Measurements from ENCODE around the gene APP.
A peak's percentile ranks its signal among the peaks of the same experiment; 100 is the strongest.

The APP gene

GRCh38 chr21:25965951-25966707 lies 204.4 kb downstream of the APP start:
- no peak for TF ChIP-seq NFIC (IDR thresholded peaks at IDR 0.05)
- no peak for TF ChIP-seq YY1 (IDR thresholded peaks at IDR 0.05; ENCODE audit: low read depth)
- no peak for TF ChIP-seq TEAD4 (IDR thresholded peaks at IDR 0.05)
- TF ChIP-seq, protein P1, sequence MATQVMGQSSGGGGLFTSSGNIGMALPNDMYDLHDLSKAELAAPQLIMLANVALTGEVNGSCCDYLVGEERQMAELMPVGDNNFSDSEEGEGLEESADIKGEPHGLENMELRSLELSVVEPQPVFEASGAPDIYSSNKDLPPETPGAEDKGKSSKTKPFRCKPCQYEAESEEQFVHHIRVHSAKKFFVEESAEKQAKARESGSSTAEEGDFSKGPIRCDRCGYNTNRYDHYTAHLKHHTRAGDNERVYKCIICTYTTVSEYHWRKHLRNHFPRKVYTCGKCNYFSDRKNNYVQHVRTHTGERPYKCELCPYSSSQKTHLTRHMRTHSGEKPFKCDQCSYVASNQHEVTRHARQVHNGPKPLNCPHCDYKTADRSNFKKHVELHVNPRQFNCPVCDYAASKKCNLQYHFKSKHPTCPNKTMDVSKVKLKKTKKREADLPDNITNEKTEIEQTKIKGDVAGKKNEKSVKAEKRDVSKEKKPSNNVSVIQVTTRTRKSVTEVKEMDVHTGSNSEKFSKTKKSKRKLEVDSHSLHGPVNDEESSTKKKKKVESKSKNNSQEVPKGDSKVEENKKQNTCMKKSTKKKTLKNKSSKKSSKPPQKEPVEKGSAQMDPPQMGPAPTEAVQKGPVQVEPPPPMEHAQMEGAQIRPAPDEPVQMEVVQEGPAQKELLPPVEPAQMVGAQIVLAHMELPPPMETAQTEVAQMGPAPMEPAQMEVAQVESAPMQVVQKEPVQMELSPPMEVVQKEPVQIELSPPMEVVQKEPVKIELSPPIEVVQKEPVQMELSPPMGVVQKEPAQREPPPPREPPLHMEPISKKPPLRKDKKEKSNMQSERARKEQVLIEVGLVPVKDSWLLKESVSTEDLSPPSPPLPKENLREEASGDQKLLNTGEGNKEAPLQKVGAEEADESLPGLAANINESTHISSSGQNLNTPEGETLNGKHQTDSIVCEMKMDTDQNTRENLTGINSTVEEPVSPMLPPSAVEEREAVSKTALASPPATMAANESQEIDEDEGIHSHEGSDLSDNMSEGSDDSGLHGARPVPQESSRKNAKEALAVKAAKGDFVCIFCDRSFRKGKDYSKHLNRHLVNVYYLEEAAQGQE (IDR thresholded peaks at IDR 0.05; ENCODE audit: low read depth): no peak
- TF ChIP-seq USF1 (IDR thresholded peaks at IDR 0.05): no peak
- no peak for TF ChIP-seq TAF1 (IDR thresholded peaks at IDR 0.05; ENCODE audit: low read depth)
- no peak for TF ChIP-seq CEBPB (IDR thresholded peaks at IDR 0.05)
- TF ChIP-seq RAD21 (IDR thresholded peaks at IDR 0.05; ENCODE audit: low read depth): no peak
- TF ChIP-seq ZBTB7A (IDR thresholded peaks at IDR 0.05; ENCODE audit: low read depth): no peak
- no peak for TF ChIP-seq EGR1 (IDR thresholded peaks at IDR 0.05)
- TF ChIP-seq, protein P2, sequence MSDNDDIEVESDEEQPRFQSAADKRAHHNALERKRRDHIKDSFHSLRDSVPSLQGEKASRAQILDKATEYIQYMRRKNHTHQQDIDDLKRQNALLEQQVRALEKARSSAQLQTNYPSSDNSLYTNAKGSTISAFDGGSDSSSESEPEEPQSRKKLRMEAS (IDR thresholded peaks at IDR 0.05): no peak
- TF ChIP-seq FOXM1 (IDR thresholded peaks at IDR 0.05; ENCODE audit: borderline replicate concordance, low read depth): no peak
- no peak for TF ChIP-seq EP300 (IDR thresholded peaks at IDR 0.05; ENCODE audit: borderline replicate concordance)
- TF ChIP-seq CREB1 (IDR thresholded peaks at IDR 0.05; ENCODE audit: low read depth): no peak

DNA sequence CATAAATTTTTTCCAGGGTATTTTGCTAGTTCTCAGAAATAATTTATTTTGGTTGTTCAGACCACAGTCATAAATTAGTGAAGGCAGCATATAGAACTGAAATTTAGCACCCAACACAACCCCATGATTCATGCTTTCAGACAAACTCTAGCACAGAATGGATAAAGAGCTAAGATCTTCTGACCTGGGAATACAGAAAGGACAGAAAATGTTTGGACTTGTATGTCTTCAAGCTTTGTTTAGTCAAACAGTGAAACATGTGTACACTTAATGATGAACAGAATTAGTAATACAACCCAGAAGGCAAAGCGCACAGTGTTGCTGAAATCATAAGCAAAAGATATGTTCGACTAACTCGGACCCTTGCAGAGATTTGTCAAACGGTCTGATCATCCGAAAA lies 205.6 kb downstream of the APP start:
- TF ChIP-seq CEBPB (IDR thresholded peaks at IDR 0.05): no peak
- no peak for TF ChIP-seq EP300 (IDR thresholded peaks at IDR 0.05; ENCODE audit: borderline replicate concordance)
- no peak for TF ChIP-seq TCF12 (IDR thresholded peaks at IDR 0.05; ENCODE audit: low read depth)
- TF ChIP-seq TAF1 (IDR thresholded peaks at IDR 0.05; ENCODE audit: low read depth): no peak
- no peak for TF ChIP-seq USF1 (IDR thresholded peaks at IDR 0.05)
- no peak for TF ChIP-seq FOXM1 (IDR thresholded peaks at IDR 0.05; ENCODE audit: borderline replicate concordance, low read depth)
- no peak for TF ChIP-seq ZBTB7A (IDR thresholded peaks at IDR 0.05; ENCODE audit: low read depth)
- no peak for TF ChIP-seq RAD21 (IDR thresholded peaks at IDR 0.05; ENCODE audit: low read depth)
- TF ChIP-seq, protein P1 (IDR thresholded peaks at IDR 0.05; ENCODE audit: low read depth): no peak
- TF ChIP-seq YY1 (IDR thresholded peaks at IDR 0.05; ENCODE audit: low read depth): no peak
- no peak for TF ChIP-seq EGR1 (IDR thresholded peaks at IDR 0.05)
- TF ChIP-seq TEAD4 (IDR thresholded peaks at IDR 0.05): no peak
- no peak for TF ChIP-seq CREB1 (IDR thresholded peaks at IDR 0.05; ENCODE audit: low read depth)
- TF ChIP-seq NFIC (IDR thresholded peaks at IDR 0.05): no peak
- TF ChIP-seq, protein P2 (IDR thresholded peaks at IDR 0.05): no peak

GRCh38 chr21:25964015-25964414 lies 206.6 kb downstream of the APP start:
- no peak for TF ChIP-seq CREB1 (IDR thresholded peaks at IDR 0.05; ENCODE audit: low read depth)

GRCh38 chr21:25963181-25963580 lies 207.4 kb downstream of the APP start:
- TF ChIP-seq YY1 (IDR thresholded peaks at IDR 0.05; ENCODE audit: low read depth): no peak
- TF ChIP-seq, protein P2 (IDR thresholded peaks at IDR 0.05): no peak
- TF ChIP-seq EP300 (IDR thresholded peaks at IDR 0.05; ENCODE audit: borderline replicate concordance): peak; percentile 69
- TF ChIP-seq TEAD4 (IDR thresholded peaks at IDR 0.05): peak; percentile 57
- peak; percentile 84 for TF ChIP-seq NFIC (IDR thresholded peaks at IDR 0.05)
- TF ChIP-seq TCF12 (IDR thresholded peaks at IDR 0.05; ENCODE audit: low read depth): peak; percentile 80
- peak; percentile 56; the same call in 1 of the 2 replicates for TF ChIP-seq FOXM1 (IDR thresholded peaks at IDR 0.05; ENCODE audit: borderline replicate concordance, low read depth)

- TF ChIP-seq TAF1 (IDR thresholded peaks at IDR 0.05; ENCODE audit: low read depth) (no peak), USF1 (IDR thresholded peaks at IDR 0.05) (no peak), EGR1 (IDR thresholded peaks at IDR 0.05) (no peak), RAD21 (IDR thresholded peaks at IDR 0.05; ENCODE audit: low read depth) (no peak), TEAD4 (IDR thresholded peaks at IDR 0.05) (no peak), FOXM1 (IDR thresholded peaks at IDR 0.05; ENCODE audit: borderline replicate concordance, low read depth) (no peak), CREB1 (IDR thresholded peaks at IDR 0.05; ENCODE audit: low read depth) (no peak), TCF12 (IDR thresholded peaks at IDR 0.05; ENCODE audit: low read depth) (no peak), YY1 (IDR thresholded peaks at IDR 0.05; ENCODE audit: low read depth) (no peak)
- TF ChIP-seq, protein P1 (IDR thresholded peaks at IDR 0.05; ENCODE audit: low read depth): no peak
- TF ChIP-seq, protein P2 (IDR thresholded peaks at IDR 0.05): no peak
These were observed 209.5 kb downstream of the APP start for GRCh38 chr21:25961042-25961441.

All from Ishikawa (cell line).